ENCODE measurements around the gene PCSK9. TPM values are rescaled to one million over a fixed set of nuclear protein-coding genes. Genes with fewer than 3 reads are reported as not detected.

PCSK9 gene
- total and polyA plus RNA-seq, 2 of the 13 experiments (the other 11 are each of a cell fraction or from before 2014, with no cell fraction given) = 33.3 to 80.5 TPM

- no peak for TF ChIP-seq PREB (CRISPR knock-in tag; IDR thresholded peaks at IDR 0.05)
- TF ChIP-seq MZF1 (CRISPR knock-in tag; IDR thresholded peaks at IDR 0.05; ENCODE audit: borderline replicate concordance) = no peak
- no peak for TF ChIP-seq ARNTL (CRISPR knock-in tag; IDR thresholded peaks at IDR 0.05)
- no peak for TF ChIP-seq ZFP90 (CRISPR knock-in tag; IDR thresholded peaks at IDR 0.05; ENCODE audit: borderline replicate concordance)
- TF ChIP-seq KLF12 (CRISPR knock-in tag; IDR thresholded peaks at IDR 0.05; ENCODE audit: borderline replicate concordance) = no peak
- TF ChIP-seq ZNF713 (CRISPR knock-in tag; IDR thresholded peaks at IDR 0.05) = no peak
- no peak for TF ChIP-seq TRAFD1 (CRISPR knock-in tag; IDR thresholded peaks at IDR 0.05; ENCODE audit: borderline replicate concordance)
- no peak for TF ChIP-seq PPARG (CRISPR knock-in tag; conservative IDR thresholded peaks at IDR 0.05)
- 0 out of 2 replicates have a peak, but pooled peaks have one; percentile 26 for TF ChIP-seq ZNF337 (CRISPR knock-in tag; IDR thresholded peaks at IDR 0.05; ENCODE audit: borderline replicate concordance, low read depth)
- TF ChIP-seq ZNF543 (CRISPR knock-in tag; IDR thresholded peaks at IDR 0.05) = peak; percentile 3; the same call in 1 of the 2 replicates
- peak; percentile 53; the same call in 1 of the 2 replicates for TF ChIP-seq REL (CRISPR knock-in tag; conservative IDR thresholded peaks at IDR 0.05)
- TF ChIP-seq BCL3 (CRISPR knock-in tag; IDR thresholded peaks at IDR 0.05) = no peak
- no peak for TF ChIP-seq ZFP36L1 (CRISPR knock-in tag; IDR thresholded peaks at IDR 0.05)
- TF ChIP-seq RBM22 (optimal IDR thresholded peaks at IDR 0.05; ENCODE audit: low read length) = no peak
- TF ChIP-seq ZMAT3 (CRISPR knock-in tag; conservative IDR thresholded peaks at IDR 0.05) = no peak
Measured at GRCh38 chr1:55038974-55039341, 390 bp upstream of the PCSK9 start (continued).
